ENCODE measurements around the gene CCL17. TPM values are rescaled to one million over a fixed set of nuclear protein-coding genes. Genes with fewer than 3 reads are reported as not detected.

The CCL17 gene
- total and polyA plus RNA-seq, 2 of the 4 experiments (the other 2 are of a cell fraction): not detected

DNA sequence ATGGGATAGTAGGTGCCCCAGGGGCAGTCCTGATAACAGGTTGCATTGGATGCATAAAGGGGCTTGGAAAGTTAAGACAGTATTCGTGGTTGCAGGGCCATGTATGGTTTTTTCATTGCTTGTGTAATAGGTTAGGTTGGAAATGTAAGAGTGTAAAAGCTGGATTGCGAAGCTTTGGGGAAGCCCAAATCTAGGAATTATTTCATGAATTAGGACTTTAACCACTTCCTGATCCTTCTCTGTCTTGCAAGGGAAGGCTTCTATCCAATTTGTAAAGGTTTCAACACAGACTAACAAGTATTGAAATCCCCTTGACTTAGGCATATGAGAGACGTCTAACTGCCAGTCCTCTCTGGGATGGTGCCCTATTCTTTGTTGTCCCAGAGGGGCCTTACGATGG lies 7.8 kb upstream of the CCL17 start:
- H3K4me2 ChIP-seq (ENCODE audit: low read depth, low read length): no peak overlapping the region
- TF ChIP-seq NFE2L2 (IDR thresholded peaks at IDR 0.05; ENCODE audit: low read depth, low read length) (no peak), CEBPB (IDR thresholded peaks at IDR 0.05; ENCODE audit: low read depth, low read length) (no peak), MXI1 (IDR thresholded peaks at IDR 0.05; ENCODE audit: borderline replicate concordance, low read depth, low read length) (no peak), CHD1 (IDR thresholded peaks at IDR 0.05; ENCODE audit: low read depth, low read length) (no peak), POLR2A (IDR thresholded peaks at IDR 0.05; ENCODE audit: low read depth, low read length) (no peak), RAD21 (IDR thresholded peaks at IDR 0.05; ENCODE audit: low read length) (no peak), BHLHE40 (IDR thresholded peaks at IDR 0.05; ENCODE audit: low read depth, low read length) (no peak), RCOR1 (IDR thresholded peaks at IDR 0.05; ENCODE audit: insufficient replicate concordance, low read length) (no peak), FOS (IDR thresholded peaks at IDR 0.05; ENCODE audit: low read depth, low read length) (no peak), RFX5 (IDR thresholded peaks at IDR 0.05; ENCODE audit: low read depth, low read length) (no peak), SMC3 (IDR thresholded peaks at IDR 0.05; ENCODE audit: low read depth, low read length) (no peak), MAZ (IDR thresholded peaks at IDR 0.05; ENCODE audit: borderline replicate concordance, low read depth, low read length) (no peak), MAFK (IDR thresholded peaks at IDR 0.05; ENCODE audit: low read depth, low read length) (no peak)
- TF ChIP-seq, protein P1, sequence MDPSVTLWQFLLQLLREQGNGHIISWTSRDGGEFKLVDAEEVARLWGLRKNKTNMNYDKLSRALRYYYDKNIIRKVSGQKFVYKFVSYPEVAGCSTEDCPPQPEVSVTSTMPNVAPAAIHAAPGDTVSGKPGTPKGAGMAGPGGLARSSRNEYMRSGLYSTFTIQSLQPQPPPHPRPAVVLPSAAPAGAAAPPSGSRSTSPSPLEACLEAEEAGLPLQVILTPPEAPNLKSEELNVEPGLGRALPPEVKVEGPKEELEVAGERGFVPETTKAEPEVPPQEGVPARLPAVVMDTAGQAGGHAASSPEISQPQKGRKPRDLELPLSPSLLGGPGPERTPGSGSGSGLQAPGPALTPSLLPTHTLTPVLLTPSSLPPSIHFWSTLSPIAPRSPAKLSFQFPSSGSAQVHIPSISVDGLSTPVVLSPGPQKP (IDR thresholded peaks at IDR 0.05; ENCODE audit: borderline replicate concordance, low read depth, low read length): no peak
- TF ChIP-seq, protein P2, sequence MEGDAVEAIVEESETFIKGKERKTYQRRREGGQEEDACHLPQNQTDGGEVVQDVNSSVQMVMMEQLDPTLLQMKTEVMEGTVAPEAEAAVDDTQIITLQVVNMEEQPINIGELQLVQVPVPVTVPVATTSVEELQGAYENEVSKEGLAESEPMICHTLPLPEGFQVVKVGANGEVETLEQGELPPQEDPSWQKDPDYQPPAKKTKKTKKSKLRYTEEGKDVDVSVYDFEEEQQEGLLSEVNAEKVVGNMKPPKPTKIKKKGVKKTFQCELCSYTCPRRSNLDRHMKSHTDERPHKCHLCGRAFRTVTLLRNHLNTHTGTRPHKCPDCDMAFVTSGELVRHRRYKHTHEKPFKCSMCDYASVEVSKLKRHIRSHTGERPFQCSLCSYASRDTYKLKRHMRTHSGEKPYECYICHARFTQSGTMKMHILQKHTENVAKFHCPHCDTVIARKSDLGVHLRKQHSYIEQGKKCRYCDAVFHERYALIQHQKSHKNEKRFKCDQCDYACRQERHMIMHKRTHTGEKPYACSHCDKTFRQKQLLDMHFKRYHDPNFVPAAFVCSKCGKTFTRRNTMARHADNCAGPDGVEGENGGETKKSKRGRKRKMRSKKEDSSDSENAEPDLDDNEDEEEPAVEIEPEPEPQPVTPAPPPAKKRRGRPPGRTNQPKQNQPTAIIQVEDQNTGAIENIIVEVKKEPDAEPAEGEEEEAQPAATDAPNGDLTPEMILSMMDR (conservative IDR thresholded peaks at IDR 0.05; ENCODE audit: low read depth, low read length): no peak
- TF ChIP-seq, protein P3, sequence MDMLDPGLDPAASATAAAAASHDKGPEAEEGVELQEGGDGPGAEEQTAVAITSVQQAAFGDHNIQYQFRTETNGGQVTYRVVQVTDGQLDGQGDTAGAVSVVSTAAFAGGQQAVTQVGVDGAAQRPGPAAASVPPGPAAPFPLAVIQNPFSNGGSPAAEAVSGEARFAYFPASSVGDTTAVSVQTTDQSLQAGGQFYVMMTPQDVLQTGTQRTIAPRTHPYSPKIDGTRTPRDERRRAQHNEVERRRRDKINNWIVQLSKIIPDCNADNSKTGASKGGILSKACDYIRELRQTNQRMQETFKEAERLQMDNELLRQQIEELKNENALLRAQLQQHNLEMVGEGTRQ (IDR thresholded peaks at IDR 0.05; ENCODE audit: low read depth, low read length): no peak
- H3K4me3 ChIP-seq (ENCODE audit: insufficient read depth, low read depth, low read length): no peak overlapping the region
- H2BK20ac ChIP-seq (ENCODE audit: low read depth, low read length): no peak overlapping the region
- H4K91ac ChIP-seq (ENCODE audit: insufficient read depth, low read depth, low read length): no peak overlapping the region
- H3K4me1 ChIP-seq (ENCODE audit: control insufficient read depth, insufficient read depth, low read length): no peaks in the 10 kb centered on the region
- H3K14ac ChIP-seq (replicated peaks; ENCODE audit: low read depth, low read length): no peak overlapping the region
- DNase-seq: no peak
- H3K9ac ChIP-seq (ENCODE audit: low read depth, low read length): no peak overlapping the region
- no peak overlapping the region for H2AK9ac ChIP-seq (replicated peaks; ENCODE audit: low read depth, low read length, poor library complexity)
- no peaks in the 10 kb centered on the region; the same call in 1 of the 2 replicates for H3K9me3 ChIP-seq (ENCODE audit: control insufficient read depth, insufficient read depth, low read length)
- no peaks in the 10 kb centered on the region for H4K20me1 ChIP-seq (ENCODE audit: insufficient read depth, low read length)
- no peak overlapping the region for H3K18ac ChIP-seq (ENCODE audit: low read depth, low read length)
- no peak for ATAC-seq (ENCODE audit: low read depth)
- H3K9me1 ChIP-seq (ENCODE audit: insufficient read depth, low read length): no peaks in the 10 kb centered on the region
- no peak overlapping the region for H3K23ac ChIP-seq (ENCODE audit: low read depth, low read length)
- H2BK15ac ChIP-seq (ENCODE audit: low read depth, low read length): no peak overlapping the region
- no peak overlapping the region for H3K4ac ChIP-seq (ENCODE audit: low read depth, low read length)
- dilution Hi-C loops (cut with HindIII; ENCODE audit: low sequenced_read_pairs, unreplicated experiment): no loop called here
- WGBS, 2 experiments (ENCODE audit: extremely low coverage in 2 of 2, insufficient read length in 1 of 2): 100% methylated on average over 1 of the region's 4 CpGs; no CpG with 5 or more reads in 1 of the 2 experiments
- H2BK120ac ChIP-seq (ENCODE audit: low read depth, low read length): no peak overlapping the region
- H4K5ac ChIP-seq (ENCODE audit: low read depth, low read length): no peak overlapping the region
- H3K27ac ChIP-seq (ENCODE audit: insufficient read depth, low read length): no peak overlapping the region
- H3K79me1 ChIP-seq (ENCODE audit: low read depth in 1 of 2, low read length in 2 of 2): no peaks in the 10 kb centered on the region
- H2AFZ ChIP-seq (replicated peaks; ENCODE audit: low read length, poor library complexity): no peak overlapping the region
- H3K56ac ChIP-seq (ENCODE audit: extremely low read depth, insufficient read depth, low read length): no peak overlapping the region
- H3K27me3 ChIP-seq (ENCODE audit: control insufficient read depth, insufficient read depth, low read length): peaks cover 41% of the 10 kb centered on the region
- in situ Hi-C loops (cut with MboI; ENCODE audit: low sequenced_read_pairs): no loop called here
- intact Hi-C loops (cut with micrococcal nuclease): no loop called here
- no peaks in the 10 kb centered on the region for H3K36me3 ChIP-seq (ENCODE audit: control insufficient read depth, insufficient read depth, low read length)
- POLR2A ChIA-PET (ENCODE audit: unreplicated experiment): no interaction called here
- H4K8ac ChIP-seq (ENCODE audit: low read depth in 2 of 2, low read length in 2 of 2): no peak overlapping the region
- H2BK5ac ChIP-seq (ENCODE audit: low read depth, low read length, poor library complexity, severe bottlenecking): no peak overlapping the region
- CTCF ChIA-PET: interaction anchor here (0.7 kb wide), 1 partner anchor 113 kb away, joined by 3 read pairs; no protein-coding TSS in a partner anchor
- BruUV-seq (replicated peaks): no TSS peak
- no peak overlapping the region for H2AK5ac ChIP-seq (ENCODE audit: low read depth, low read length)

Data from IMR-90 (cell line).